HG02852 (cell line): Measurements from ENCODE around the gene HRG.
"Not testable (repeated sequence)": the region's sequence is repeated elsewhere in the genome, so short reads cannot be mapped to it uniquely, and the experiment has no call there.

Experiments
- ATAC-seq: cut with Tn5 transposase; IDR thresholded peaks from one replicate; pipeline ENCODE4 v1.9.1; 2021; ENCODE audit warnings: mild to moderate bottlenecking, moderate library complexity; ENCODE audit not compliant: unreplicated experiment

The HRG gene, protein sequence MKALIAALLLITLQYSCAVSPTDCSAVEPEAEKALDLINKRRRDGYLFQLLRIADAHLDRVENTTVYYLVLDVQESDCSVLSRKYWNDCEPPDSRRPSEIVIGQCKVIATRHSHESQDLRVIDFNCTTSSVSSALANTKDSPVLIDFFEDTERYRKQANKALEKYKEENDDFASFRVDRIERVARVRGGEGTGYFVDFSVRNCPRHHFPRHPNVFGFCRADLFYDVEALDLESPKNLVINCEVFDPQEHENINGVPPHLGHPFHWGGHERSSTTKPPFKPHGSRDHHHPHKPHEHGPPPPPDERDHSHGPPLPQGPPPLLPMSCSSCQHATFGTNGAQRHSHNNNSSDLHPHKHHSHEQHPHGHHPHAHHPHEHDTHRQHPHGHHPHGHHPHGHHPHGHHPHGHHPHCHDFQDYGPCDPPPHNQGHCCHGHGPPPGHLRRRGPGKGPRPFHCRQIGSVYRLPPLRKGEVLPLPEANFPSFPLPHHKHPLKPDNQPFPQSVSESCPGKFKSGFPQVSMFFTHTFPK

GRCh38 chr3:186665625-186666188 lies at the start of gene HRG:
TSS of gene HRG (plus strand) at chr3:186666014. CDS start at chr3:186666032, 18 bp downstream.
- ATAC-seq = no peak

GRCh38 chr3:186616299-186616617 lies 49.6 kb upstream of the HRG start:
- ATAC-seq = no peak

GRCh38 chr3:186617036-186617946 lies 48.5 kb upstream of the HRG start:
- ATAC-seq = peak; percentile 91

DNA sequence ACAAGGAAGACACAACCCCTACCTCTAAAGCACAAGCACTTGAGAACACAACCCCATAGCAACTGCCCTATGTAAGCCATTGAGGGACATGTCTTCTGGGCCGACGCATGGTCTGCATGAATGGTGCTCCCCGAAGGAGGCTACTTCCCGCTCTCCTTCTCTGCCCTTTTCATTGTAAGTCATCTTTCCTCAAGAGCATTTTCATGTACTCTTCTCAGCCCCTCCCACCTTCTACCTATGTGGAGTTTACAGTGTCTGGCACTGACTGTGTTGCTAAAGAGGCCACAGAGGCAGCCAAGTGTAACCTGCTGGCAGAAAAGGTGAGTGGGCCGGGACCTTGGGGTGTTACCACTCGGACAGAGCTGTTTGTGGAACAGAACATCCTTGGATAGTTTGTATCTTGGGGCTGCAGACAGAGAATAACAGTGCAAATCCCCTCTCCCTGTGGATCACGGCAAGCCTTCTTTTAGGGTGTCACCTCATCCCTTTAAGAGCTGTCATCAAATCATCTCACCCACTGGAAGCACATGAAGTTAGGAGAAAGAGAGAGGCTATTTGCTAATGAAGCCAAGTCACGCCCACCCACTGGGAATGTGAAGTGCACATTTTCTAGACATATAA lies 47.4 kb upstream of the HRG start:
- no peak for ATAC-seq

DNA sequence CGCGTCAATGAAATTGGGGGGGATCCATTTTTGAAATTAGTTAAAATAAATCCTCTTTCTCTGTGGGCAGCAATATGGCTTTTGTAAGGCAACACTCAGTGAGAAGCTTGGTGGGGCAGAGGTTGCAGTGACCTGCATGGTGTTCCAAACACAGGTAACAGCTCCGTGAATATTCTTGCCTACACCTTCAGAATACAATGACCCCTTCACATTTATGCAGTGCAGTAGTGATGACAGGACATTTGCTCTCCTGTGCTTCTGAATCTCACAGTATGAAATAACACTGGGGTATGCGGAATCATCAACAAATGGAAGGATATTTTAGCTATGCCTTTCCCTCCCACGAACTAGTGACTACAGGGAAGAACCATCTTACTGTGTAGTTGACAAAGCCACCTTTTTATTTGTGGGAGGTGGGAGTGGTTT lies 46.0 kb upstream of the HRG start:
- ATAC-seq = no peak

GRCh38 chr3:186620213-186621092 lies 45.4 kb upstream of the HRG start:
- no peak for ATAC-seq

- ATAC-seq = no peak
These were observed 43.7 kb upstream of the HRG start for GRCh38 chr3:186621894-186622650.

DNA sequence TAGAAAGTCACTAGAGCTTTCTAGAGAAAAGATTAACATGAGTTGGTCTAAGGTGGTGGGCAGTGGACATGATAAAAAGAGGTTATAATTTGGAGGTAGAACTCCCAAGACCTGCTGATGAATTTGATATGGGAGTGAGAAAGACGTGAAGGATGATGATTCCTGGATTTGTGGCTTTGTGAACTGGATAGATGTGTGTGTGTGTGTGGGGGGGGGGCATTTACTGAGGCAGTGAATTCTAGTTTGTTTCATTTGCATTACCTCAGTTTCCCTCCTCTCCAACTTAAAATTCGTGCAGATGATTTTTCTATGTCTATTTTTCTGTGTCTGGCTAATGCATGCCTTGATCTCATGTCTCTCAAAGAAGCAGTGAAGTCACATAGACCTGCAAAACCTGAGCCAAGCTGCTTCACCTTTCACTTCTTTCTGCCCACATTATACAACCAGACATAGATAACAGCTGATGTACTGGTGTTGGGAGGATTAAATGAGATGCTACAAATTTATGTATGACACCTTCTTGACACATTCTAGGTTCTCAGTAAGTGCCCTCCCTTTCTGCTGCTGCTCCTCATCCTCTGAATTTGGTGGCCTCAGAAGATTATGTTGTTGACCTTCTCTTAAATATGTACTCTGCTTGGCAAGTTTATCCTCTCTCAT lies 43.0 kb upstream of the HRG start:
- ATAC-seq = no peak

DNA sequence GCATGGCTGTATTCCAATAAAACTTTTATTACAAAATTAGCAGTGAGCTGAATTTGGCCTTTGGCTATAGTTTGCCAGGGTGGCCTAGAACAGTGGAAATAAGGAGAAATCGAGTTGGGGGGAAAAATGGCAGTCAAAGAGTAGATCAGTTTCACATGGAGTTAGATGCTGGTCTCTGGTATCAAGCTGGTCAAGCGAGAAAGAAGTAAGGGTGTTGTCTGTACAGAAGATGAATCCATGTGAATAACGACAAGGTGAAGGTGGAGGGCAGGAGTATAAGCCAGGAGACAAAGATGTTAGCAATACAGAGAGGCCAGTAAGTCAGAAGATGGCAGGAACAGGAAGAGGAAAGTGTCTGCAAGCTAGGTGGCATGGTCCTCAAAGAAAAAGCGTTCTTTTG lies 41.2 kb upstream of the HRG start:
- ATAC-seq = no peak

GRCh38 chr3:186625600-186626042 lies 40.2 kb upstream of the HRG start:
- ATAC-seq = no peak

GRCh38 chr3:186626254-186626847 lies 39.5 kb upstream of the HRG start:
- no peak for ATAC-seq

GRCh38 chr3:186627852-186628414 lies 37.9 kb upstream of the HRG start:
- ATAC-seq = no peak

DNA sequence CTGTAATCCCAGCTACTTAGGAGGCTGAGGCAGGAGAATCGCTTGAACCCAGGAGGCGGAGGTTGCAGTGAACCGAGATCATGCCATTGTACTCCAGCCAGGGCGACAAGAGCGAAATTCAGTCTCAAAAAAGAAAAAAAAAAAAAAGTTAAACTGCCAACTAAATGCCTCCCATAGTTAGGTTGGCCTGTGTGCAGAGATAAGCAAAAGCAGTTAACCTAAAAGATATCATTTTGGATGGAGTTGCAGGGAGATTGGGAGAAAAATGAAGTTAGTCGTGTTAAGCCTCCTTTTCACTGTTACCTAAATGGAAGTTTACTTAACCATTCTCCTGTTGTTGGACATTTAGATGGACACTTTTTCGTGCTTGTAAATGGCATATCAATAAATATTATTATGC lies 37.1 kb upstream of the HRG start:
- no peak for ATAC-seq

GRCh38 chr3:186630950-186631641 lies 34.7 kb upstream of the HRG start:
- ATAC-seq = no peak

DNA sequence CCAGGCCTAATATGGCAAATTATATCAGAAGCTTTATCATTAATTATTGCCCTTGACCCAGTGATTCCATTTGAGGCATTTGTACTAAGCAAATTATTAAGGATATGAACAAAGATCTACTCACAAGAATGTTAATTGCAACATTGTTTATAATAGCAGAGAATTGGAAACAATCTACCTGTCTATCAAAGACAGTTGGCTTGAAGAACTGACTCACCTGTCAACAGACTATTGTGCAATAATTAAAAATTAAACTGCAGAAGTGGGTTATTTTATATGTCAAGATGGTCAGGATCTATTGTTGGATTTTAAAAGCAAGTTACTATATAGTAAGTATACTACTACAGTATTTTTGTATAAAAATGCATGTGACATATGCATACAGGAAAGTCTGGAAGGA lies 32.3 kb upstream of the HRG start:
- no peak for ATAC-seq

DNA sequence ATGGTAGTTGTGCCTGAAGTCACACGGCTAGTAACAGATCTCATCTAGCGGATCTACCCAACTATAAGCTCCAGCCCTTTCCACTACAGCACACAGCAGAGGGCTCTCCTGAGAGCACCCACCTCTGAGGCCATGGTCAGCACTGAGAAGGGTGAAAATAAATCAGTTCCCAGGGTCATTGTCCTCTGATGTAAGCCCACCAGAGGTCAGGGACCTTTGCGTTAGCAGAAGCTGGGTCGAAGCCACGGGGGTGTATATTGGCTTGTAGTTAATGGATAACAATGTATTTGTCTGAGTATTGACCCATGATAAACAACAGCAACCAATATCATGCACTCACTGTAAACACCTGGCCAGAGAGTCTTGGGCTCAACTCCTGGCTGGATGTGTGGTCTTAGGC lies 31.6 kb upstream of the HRG start:
- ATAC-seq = not testable (repeated sequence)

DNA sequence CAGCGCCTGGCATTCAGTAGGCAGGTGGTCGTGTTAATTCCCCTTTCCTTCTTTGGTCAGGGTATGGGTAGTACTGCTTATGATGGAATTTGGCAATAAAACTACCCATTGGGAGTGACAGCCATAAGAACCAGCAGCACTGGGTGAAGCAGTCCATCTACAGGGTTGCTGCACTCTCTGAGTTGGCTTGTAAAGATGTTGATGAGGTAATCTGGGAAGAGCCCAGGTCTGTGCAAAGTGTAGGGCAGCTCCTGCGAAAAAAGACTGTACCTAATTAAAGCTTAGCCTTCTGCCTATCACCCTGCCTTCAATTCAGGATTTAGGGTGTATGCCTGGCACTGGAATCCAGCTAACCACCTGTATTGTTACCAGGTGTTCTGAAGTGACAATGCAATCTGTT lies 30.3 kb upstream of the HRG start:
- no peak for ATAC-seq
